ENCODE results near the gene PTTG2. TPM values are rescaled to one million over a fixed set of nuclear protein-coding genes. Genes with fewer than 3 reads are reported as not detected.
A peak's percentile ranks its signal among the peaks of the same experiment; 100 is the strongest.

PTTG2 gene
- total and polyA plus RNA-seq, 2 of the 13 experiments (the other 11 are each of a cell fraction or from before 2014, with no cell fraction given): not detected

DNA sequence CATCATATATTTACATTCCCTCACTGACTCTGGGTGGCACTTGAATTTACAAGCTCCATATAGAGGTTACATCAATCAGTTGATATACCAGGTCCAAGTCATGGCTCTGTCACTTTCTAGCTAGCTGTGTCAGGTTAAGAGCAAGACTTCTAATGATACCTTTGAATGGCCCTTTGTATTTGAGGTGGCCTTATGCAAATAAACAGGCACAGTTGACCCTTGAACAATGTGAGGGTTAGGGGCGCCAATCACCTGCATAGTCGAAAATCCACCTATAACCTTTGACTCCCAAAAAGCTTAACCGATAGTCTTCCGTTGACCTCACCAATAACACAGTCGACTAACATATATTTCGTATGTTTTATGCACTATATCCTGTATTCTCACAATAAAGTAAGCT, 1.3 kb upstream of the PTTG2 start:
- in situ Hi-C loops (cut with HindIII; ENCODE audit: extremely low pct_ligation_motif_present, low pct_unique_long_range_greater_than_20kb) (no loop called here), intact Hi-C loops (cut with micrococcal nuclease; ENCODE audit: unreplicated experiment) (no loop called here)
- Histone ChIP-seq H3K27me3 (ENCODE audit: control insufficient read depth in 1 of 2, insufficient read depth in 2 of 2, low read length in 2 of 2) (no peaks in the 10 kb centered on the region), H4K20me1 (ENCODE audit: insufficient read depth, low read length) (no peaks in the 10 kb centered on the region), H3K4me3 (replicated peaks in 1 of 3; ENCODE audit: insufficient read depth in 1 of 3, low read depth in 2 of 3, low read length in 3 of 3) (no peak overlapping the region), H3K79me2 (ENCODE audit: insufficient read depth, low read length) (no peaks in the 10 kb centered on the region), H2AFZ (ENCODE audit: low read length) (no peak overlapping the region), H3K4me2 (ENCODE audit: low read depth, low read length) (peak overlapping the region; percentile 51), H3K36me3 (replicated peaks in 1 of 2; ENCODE audit: control insufficient read depth in 1 of 2, insufficient read depth in 2 of 2, low read length in 2 of 2) (no peaks in the 10 kb centered on the region), H3K9me3 (ENCODE audit: low read length) (no peaks in the 10 kb centered on the region), H3K9ac (ENCODE audit: insufficient read depth, low read depth, low read length) (no peak overlapping the region), H3K4me1 (ENCODE audit: insufficient read depth, low read length) (peaks cover 41% of the 10 kb centered on the region), H3K27ac (ENCODE audit: extremely low read length, insufficient read depth, low read length) (no peak overlapping the region)
- CTCF ChIA-PET (ENCODE audit: low intra/inter-chr PET ratio, low total read pairs): no interaction called here
- WGBS (ENCODE audit: low lambda C conversion rate): 0% methylated on average over 6 of the region's 6 CpGs
- peak; percentile 36 for FAIRE-seq
- POLR2A ChIA-PET: no interaction called here
- DNase-seq (ENCODE audit: low spot score): peak; percentile 79
- no TSS peak for BruUV-seq (replicated peaks)
- ATAC-seq: peak; percentile 93
- TF ChIP-seq MIXL1 (CRISPR knock-in tag; IDR thresholded peaks at IDR 0.05) (0 out of 2 replicates have a peak, but pooled peaks have one; percentile 16), ZNF550 (CRISPR knock-in tag; IDR thresholded peaks at IDR 0.05; ENCODE audit: borderline replicate concordance) (no peak), ZBTB10 (CRISPR knock-in tag; IDR thresholded peaks at IDR 0.05; ENCODE audit: borderline replicate concordance) (peak; percentile 67; the same call in 1 of the 2 replicates), ASH2L (IDR thresholded peaks at IDR 0.05; ENCODE audit: insufficient read length, low read depth, low read length) (peak; percentile 23), HOXA3 (CRISPR knock-in tag; IDR thresholded peaks at IDR 0.05) (peak; percentile 33; the same call in 1 of the 2 replicates), KAT8 (CRISPR knock-in tag; IDR thresholded peaks at IDR 0.05) (0 out of 2 replicates have a peak, but pooled peaks have one; percentile 21), ZNF484 (CRISPR knock-in tag; IDR thresholded peaks at IDR 0.05; ENCODE audit: borderline replicate concordance, low read depth) (no peak), TBX2 (CRISPR knock-in tag; IDR thresholded peaks at IDR 0.05; ENCODE audit: borderline replicate concordance) (peak; percentile 76; the same call in 1 of the 2 replicates), NR2F2 (IDR thresholded peaks at IDR 0.05; ENCODE audit: borderline replicate concordance, low read depth) (peak; percentile 96), NCOR1 (IDR thresholded peaks at IDR 0.05; ENCODE audit: borderline replicate concordance, low read length) (peak; percentile 66; the same call in 1 of the 2 replicates), STAT5B (CRISPR knock-in tag; IDR thresholded peaks at IDR 0.05) (no peak), PPARG (CRISPR knock-in tag; conservative IDR thresholded peaks at IDR 0.05) (peak; percentile 70), RARA (CRISPR knock-in tag; IDR thresholded peaks at IDR 0.05) (peak; percentile 72), SOX13 (IDR thresholded peaks at IDR 0.05) (peak; percentile 33; the same call in 1 of the 2 replicates), SOX13 (CRISPR knock-in tag; conservative IDR thresholded peaks at IDR 0.05 in 1 of 2, IDR thresholded peaks at IDR 0.05 in 1 of 2) (peak in 1 of 2 experiments; percentile 92; a peak in 2 of 4 replicates), ZNF331 (CRISPR knock-in tag; IDR thresholded peaks at IDR 0.05) (peak; percentile 21; the same call in 1 of the 2 replicates), NR2F6 (IDR thresholded peaks at IDR 0.05) (peak; percentile 93), NR2F6 (CRISPR knock-in tag; IDR thresholded peaks at IDR 0.05) (peak; percentile 89), ZNF232 (CRISPR knock-in tag; IDR thresholded peaks at IDR 0.05; ENCODE audit: borderline replicate concordance) (no peak), NR2F1 (CRISPR knock-in tag; IDR thresholded peaks at IDR 0.05) (peak; percentile 52 to 66; a peak in 2 of 4 replicates), FOXP1 (IDR thresholded peaks at IDR 0.05) (no peak), FOXP1 (CRISPR knock-in tag; IDR thresholded peaks at IDR 0.05) (peak; percentile 45)
- TF ChIP-seq, protein P1, sequence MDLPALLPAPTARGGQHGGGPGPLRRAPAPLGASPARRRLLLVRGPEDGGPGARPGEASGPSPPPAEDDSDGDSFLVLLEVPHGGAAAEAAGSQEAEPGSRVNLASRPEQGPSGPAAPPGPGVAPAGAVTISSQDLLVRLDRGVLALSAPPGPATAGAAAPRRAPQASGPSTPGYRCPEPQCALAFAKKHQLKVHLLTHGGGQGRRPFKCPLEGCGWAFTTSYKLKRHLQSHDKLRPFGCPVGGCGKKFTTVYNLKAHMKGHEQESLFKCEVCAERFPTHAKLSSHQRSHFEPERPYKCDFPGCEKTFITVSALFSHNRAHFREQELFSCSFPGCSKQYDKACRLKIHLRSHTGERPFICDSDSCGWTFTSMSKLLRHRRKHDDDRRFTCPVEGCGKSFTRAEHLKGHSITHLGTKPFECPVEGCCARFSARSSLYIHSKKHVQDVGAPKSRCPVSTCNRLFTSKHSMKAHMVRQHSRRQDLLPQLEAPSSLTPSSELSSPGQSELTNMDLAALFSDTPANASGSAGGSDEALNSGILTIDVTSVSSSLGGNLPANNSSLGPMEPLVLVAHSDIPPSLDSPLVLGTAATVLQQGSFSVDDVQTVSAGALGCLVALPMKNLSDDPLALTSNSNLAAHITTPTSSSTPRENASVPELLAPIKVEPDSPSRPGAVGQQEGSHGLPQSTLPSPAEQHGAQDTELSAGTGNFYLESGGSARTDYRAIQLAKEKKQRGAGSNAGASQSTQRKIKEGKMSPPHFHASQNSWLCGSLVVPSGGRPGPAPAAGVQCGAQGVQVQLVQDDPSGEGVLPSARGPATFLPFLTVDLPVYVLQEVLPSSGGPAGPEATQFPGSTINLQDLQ (CRISPR knock-in tag; IDR thresholded peaks at IDR 0.05): no peak

Data from HepG2 (cell line).